GM21619 (cell line): ENCODE measurements around the gene CLCN1.
"Not testable (repeated sequence)": the region's sequence is repeated elsewhere in the genome, so short reads cannot be mapped to it uniquely, and the experiment has no call there.

ENCODE experiments used
- ATAC-seq: cut with Tn5 transposase; IDR thresholded peaks from one replicate; pipeline ENCODE4 v1.9.1; 2021; ENCODE audit not compliant: unreplicated experiment

The CLCN1 gene

DNA sequence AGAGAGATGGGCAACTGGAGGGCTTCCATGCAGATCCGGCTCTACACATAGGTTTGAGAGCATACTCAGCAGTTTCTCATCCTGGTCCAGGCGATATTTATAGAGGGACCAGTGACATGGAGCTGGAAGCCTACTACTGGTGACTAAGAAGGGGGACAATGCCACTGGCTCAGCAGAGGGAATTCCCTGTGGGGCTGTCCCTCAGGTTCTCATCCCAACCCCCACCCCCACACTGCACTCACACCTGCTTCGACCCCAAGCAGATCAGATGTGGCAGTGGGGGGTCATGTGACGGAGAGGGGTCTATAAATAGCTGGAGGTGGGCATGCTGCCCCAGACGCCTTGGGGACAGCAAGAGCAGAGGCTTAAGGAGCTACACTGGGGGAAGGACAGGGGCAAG is at the start of gene CLCN1:
Gene CLCN1, plus strand, starts transcription at position 336 of the 400 bp plus-strand sequence. CDS start 102 bp downstream, outside the sequence.
- no peak for ATAC-seq

DNA sequence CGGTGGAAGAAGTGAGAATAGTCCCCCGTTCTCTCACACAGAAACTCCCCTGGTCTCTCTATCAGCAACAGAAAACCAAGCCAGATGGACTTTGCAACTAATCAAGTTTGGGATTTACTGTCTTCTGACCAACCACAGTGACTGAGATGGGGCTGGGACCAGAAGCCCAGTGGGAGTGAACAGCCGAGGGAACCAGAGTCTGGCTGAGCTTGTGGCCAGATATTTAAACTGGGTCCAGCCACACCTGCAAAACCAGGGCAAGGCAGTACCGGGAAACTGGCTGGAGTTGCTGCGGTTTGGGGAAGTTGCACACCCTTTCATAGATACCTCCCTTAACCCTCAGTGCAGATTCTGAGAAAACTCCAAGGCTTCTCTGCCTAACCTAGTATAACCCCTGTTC is 46.7 kb upstream of the CLCN1 start:
- no peak for ATAC-seq

DNA sequence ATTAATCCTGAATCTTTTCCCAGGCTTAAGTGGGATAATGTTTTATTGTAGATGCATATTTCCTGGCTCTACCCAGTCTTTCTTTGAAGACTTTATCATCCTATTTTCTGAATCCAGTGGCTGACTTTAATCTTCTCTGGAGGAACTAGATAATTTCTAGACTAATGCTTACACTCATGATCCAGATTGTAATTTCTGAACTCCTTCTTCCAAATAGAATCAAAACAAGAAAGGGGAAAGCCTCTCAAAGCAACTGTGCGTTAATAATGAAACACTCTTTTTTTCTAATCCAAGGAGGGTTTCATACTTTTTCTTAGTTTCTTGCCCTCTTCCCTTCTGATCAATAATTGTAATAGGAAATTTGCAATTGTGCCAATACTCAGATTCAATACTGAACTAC is 44.7 kb upstream of the CLCN1 start:
- no peak for ATAC-seq

DNA sequence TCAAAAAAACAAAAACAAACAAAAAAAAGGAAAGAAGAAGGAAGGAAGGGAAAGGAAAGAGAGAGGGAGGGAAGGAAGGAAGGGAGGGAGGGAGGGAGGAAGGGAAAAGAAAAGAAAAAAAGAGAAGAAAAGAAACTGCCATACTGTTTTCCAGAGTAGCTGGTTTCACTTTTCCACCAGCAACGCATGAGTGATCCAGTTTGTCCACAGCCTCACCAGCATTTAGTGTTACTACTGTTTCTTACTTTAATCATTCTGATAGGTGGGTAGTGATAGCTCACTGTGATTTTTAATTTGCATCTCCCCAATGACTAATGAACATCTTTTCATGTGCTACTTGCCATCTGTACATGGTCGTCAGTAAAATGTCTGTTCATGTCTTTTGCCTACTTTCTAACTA is 43.0 kb upstream of the CLCN1 start:
- no peak for ATAC-seq

- ATAC-seq = no peak
These were observed 36.5 kb upstream of the CLCN1 start for GRCh38 chr7:143279186-143280098.

DNA sequence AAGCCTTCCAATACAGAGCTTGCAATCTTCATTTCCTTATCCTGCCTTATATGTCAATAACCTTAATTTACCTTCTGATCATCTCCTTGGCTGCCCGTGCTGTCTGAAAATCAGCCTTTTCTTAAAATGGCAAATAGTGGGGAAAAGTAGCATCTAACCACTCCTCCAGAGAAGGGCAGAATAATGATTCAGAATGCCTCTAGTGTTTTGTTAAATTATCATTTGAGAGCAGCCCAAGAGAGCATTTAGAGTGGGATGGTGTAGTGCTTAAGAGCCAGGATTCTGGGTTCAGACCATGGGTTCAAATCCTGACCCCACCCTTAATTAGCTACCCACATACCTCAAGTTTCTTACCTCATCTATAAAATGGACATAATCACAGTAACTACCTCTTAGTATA is 35.8 kb upstream of the CLCN1 start:
- no peak for ATAC-seq

DNA sequence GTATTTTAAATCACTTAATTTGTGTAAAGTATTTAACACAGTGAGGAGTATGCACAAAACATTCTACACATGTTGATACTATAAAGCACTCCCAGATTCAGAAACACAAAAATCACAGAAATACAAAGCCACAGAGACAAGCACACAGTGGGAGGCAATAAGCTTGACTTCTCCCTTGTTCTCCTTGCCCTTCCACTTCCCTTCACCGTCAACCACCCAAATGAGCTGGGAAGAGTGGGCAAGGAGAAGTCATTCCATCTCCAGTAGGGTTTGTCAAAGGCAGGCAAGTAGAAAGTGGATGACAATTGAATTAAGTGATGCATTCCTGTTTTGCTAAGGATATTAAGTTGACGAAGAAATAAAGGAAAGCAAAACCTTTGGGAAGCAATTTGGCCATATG is 35.3 kb upstream of the CLCN1 start:
- ATAC-seq = no peak

GRCh38 chr7:143281529-143281928 is 34.4 kb upstream of the CLCN1 start:
- ATAC-seq = no peak

DNA sequence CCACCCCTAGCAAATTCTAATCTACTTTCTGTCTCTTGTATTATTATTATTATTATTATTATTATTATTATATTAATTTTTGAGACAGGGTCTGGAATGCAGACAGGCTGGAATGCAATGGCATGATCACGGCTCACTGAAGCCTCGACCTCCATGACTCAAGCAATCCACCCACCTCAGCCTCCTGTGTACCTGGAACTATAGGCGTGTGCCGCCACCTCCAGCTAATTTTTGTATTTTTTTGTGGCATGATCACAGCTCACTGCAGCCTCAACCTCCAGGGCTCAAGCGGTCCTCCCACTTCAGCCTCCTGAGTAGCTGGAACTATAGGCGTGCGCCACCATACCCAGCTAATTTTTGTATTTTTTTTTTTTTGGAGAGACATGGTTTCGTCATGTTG is 33.8 kb upstream of the CLCN1 start:
- no peak for ATAC-seq

DNA sequence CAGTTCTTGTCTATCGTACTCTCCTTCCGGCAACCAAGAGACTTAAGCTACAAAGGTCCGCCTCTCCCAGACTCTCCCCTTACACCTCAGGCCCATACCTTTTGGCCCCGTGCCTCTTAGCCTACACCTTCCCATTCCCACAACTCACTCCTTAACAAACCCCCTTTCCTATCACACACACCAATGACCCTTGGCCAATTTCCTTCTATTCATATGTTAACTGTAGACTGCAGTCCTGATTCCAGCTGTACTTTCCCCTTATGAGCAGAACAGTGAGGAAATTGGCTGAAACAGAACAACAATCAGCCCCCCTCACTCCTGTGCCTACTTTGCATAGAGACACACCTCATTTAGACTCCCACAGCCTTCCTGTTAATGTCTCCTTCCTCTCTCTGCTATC is 32.5 kb upstream of the CLCN1 start:
- ATAC-seq = no peak

- no peak for ATAC-seq
These were observed 31.1 kb upstream of the CLCN1 start, which contains the start of gene TMEM139 for GRCh38 chr7:143284591-143285469. TSS of gene TMEM139 (plus strand) at chr7:143284958. CDS start at chr7:143285958, 1,000 bp downstream.

DNA sequence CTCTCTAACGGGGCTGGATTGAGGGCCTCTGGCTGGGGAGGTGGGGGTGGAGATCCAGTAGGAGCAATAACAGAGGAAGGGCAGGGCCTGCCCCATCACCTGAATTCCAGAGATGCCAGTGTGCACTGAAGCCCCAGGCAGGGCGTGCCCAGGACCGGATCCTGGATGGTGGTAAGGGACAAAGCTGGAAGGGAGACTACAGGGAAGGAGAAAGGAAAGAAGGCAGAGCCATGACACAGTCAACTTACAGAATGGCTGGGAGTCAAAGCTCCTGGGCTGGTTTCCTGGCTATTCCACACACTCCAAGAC is 30.5 kb upstream of the CLCN1 start:
- ATAC-seq = no peak

DNA sequence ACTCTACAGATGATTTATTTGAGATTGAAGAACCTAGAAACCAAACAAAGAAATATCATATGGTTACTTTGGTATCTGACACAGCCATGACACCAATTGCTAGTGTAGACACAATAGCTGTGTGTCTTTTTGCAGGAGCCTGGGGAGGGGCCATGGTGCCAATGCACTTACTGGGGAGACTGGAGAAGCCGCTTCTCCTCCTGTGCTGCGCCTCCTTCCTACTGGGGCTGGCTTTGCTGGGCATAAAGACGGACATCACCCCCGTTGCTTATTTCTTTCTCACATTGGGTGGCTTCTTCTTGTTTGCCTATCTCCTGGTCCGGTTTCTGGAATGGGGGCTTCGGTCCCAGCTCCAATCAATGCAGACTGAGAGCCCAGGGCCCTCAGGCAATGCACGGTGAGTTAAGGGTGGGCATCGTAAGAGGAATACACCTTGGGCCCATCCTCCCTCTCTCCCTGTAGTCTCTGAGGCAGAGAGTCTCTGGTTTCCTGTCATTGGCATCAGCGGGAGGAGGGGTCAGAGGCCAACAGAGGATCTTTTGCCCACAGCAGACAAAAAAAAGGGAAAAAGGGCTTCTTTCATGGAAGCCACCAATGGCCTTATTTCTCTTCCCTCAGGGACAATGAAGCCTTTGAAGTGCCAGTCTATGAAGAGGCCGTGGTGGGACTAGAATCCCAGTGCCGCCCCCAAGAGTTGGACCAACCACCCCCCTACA is 29.9 kb upstream of the CLCN1 start:
- no peak for ATAC-seq

DNA sequence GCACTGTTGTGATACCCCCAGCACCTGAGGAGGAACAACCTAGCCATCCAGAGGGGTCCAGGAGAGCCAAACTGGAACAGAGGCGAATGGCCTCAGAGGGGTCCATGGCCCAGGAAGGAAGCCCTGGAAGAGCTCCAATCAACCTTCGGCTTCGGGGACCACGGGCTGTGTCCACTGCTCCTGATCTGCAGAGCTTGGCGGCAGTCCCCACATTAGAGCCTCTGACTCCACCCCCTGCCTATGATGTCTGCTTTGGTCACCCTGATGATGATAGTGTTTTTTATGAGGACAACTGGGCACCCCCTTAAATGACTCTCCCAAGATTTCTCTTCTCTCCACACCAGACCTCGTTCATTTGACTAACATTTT is 29.4 kb upstream of the CLCN1 start:
- ATAC-seq = no peak

GRCh38 chr7:143287339-143287934 is 28.5 kb upstream of the CLCN1 start:
- no peak for ATAC-seq

DNA sequence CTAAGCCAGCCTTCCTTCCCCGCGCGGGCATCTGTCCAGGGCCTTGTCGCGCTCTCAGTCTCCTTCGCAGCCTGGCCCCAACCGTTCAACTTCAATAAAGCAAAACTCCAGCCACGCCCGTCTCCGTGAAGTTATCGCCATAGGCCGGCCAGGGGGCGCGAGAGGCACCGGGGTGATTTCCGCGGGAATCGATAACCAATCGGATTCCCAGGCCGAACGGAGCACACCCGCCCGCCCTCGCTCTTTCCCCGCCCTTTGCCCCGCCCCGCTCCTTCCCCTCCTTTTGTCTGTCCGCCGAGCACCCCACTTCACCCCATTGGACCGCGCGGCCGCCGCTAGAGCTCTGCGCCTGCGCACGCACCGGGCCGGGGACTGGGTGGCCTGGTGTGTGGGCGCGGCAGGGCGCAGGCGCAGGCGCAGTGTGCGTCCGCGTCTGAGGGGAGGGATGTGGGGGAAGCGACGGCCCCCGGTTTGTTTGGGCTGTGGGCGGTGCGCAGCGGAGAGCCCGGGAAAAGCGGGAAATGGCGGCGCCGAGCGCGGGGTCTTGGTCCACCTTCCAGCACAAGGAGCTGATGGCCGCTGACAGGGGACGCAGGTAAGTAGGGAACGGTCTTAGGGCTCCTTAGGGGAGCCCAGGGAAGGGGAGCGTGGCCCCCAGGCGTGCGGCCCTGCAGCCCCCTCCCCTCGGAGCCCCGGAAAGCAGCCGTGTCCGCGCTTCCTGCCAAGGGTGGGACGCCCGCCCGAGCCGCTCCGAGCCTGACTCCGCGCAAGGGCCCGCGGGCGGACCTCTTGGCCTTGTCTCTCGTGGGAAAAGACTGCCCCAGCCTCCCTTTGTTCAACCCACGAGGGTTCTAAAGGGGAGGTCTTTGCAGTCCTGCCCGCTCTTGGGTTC is 27.7 kb upstream of the CLCN1 start, which contains the start of gene CASP2:
Gene CASP2, plus strand, starts transcription at position 417 of the 892 bp plus-strand sequence. Its CDS starts 105 bp downstream, at position 522.
- peak; percentile 83 for ATAC-seq

GRCh38 chr7:143288836-143289235 is 27.1 kb upstream of the CLCN1 start:
- peak; percentile 1 for ATAC-seq

DNA sequence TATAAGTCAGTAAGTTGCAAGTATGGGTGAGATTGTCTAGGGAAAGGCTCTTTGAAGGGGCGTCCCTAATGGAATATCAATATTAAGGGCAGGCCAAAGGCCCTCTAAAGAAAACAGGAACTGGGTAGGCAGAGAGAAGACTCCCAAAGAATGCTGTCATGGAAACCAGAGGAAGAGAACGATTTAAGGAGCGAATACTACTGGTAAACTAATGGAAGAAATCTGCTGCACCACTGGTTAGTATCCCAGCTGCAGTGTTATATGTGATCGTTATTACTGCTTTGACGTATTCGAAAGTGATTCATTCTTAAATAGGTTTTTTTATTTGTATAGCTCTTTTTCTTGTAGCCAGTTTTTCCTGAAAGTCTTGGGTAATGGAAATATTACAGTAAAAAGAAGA is 26.5 kb upstream of the CLCN1 start:
- no peak for ATAC-seq

GRCh38 chr7:143289888-143290287 is 26.0 kb upstream of the CLCN1 start:
- ATAC-seq = not testable (repeated sequence)

GRCh38 chr7:143290293-143290692 is 25.6 kb upstream of the CLCN1 start:
- no peak for ATAC-seq
